Nephron (organoid): ENCODE data around the gene SHROOM2.
"Not testable (repeated sequence)": the region's sequence is repeated elsewhere in the genome, so short reads cannot be mapped to it uniquely, and the experiment has no call there.

Source experiments
- H3K27ac Mint-ChIP-seq, 3 experiments: 2 replicates each; pipeline ENCODE4 v1.8.0; 2020; ENCODE audit warnings: mixed read lengths in 3 of 3, mild to moderate bottlenecking in 2 of 3, moderate library complexity in 1 of 3
- H3K27me3 Mint-ChIP-seq: 2 replicates; pipeline ENCODE4 v1.8.0; 2021; ENCODE audit warnings: low read depth, mild to moderate bottlenecking, moderate library complexity, mixed read lengths
- H3K36me3 Mint-ChIP-seq: 2 replicates; pipeline ENCODE4 v1.8.0; 2020; ENCODE audit warnings: low read depth, mixed read lengths
- H3K4me1 Mint-ChIP-seq: 2 replicates; pipeline ENCODE4 v1.8.0; 2020; ENCODE audit warnings: mixed read lengths
- H3K4me3 Mint-ChIP-seq, 3 experiments: 2 replicates each; pipeline ENCODE4 v1.8.0; 2020; ENCODE audit warnings: mild to moderate bottlenecking in 3 of 3, mixed read lengths in 3 of 3, moderate library complexity in 2 of 3
- H3K9me3 Mint-ChIP-seq: 2 replicates; pipeline ENCODE4 v1.8.0; 2020; ENCODE audit warnings: mixed read lengths
- TF ChIP-seq, protein P1 (sequence below), 3 experiments: fragments of 200-600 bp; sonication (generic); IDR thresholded peaks; one replicate each; pipeline ENCODE4 v1.5.0; 2021; ENCODE audit warnings: antibody characterized with exemption in 3 of 3; ENCODE audit not compliant: unreplicated experiment in 3 of 3

Gene SHROOM2

DNA sequence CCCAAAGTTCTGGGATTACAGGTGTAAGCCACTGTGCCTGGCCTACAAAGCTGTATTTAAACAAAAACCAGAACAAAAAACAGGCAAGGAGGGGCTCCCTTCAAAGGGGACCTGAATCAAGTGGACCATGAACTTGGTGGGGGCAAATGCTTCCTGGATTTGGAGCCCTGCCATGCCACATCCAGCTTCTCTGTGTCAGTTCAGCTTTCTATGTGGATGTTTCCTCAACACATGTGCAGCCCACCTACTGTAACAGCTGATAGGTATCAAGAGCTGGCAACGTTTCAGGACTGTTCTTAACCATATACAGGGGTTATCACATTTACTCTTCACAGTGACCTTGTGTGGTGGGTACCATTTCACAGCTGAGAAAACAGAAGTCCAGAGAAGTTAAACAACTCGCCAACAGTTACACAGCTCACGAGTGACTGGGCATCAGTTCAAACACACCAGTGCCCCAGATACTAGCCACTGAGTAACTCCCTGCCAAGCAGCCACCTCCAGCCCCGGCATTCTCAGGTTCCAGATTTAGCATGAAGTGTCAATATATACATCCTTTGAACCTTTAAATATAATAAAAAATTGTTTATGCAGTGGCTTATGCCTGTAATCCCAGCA, 28.1 kb upstream of the SHROOM2 start:
- TF ChIP-seq, protein P1, sequence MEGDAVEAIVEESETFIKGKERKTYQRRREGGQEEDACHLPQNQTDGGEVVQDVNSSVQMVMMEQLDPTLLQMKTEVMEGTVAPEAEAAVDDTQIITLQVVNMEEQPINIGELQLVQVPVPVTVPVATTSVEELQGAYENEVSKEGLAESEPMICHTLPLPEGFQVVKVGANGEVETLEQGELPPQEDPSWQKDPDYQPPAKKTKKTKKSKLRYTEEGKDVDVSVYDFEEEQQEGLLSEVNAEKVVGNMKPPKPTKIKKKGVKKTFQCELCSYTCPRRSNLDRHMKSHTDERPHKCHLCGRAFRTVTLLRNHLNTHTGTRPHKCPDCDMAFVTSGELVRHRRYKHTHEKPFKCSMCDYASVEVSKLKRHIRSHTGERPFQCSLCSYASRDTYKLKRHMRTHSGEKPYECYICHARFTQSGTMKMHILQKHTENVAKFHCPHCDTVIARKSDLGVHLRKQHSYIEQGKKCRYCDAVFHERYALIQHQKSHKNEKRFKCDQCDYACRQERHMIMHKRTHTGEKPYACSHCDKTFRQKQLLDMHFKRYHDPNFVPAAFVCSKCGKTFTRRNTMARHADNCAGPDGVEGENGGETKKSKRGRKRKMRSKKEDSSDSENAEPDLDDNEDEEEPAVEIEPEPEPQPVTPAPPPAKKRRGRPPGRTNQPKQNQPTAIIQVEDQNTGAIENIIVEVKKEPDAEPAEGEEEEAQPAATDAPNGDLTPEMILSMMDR (IDR thresholded peaks at IDR 0.05; ENCODE audit: unreplicated experiment in 3 of 3): no peak
- H3K27me3 Mint-ChIP-seq: no peaks in the 10 kb centered on the region
- no peaks in the 10 kb centered on the region for H3K36me3 Mint-ChIP-seq
- peaks cover 15% of the 10 kb centered on the region for H3K9me3 Mint-ChIP-seq
- no peaks in the 10 kb centered on the region for H3K4me1 Mint-ChIP-seq
- H3K4me3 Mint-ChIP-seq: no peak overlapping the region
- H3K27ac Mint-ChIP-seq: no peak overlapping the region

DNA sequence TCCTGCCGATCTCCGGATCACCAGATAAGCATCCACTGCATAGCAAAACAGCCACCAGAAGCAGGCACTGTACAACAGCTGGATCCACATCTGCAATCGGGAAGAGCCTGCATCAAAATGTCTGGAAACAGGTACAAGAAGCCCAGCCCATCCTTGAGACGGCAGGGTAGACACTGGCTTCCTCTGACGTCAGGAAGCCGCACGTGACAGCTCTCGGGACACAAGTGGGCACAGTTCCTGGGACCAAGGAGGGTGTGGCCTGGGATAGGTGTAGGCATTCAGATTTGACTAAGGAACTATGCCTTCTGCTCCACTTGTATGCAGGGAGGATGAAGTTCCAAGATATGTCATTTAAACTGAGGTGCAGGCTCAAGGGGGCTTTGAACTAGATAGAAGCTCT, 26.9 kb upstream of the SHROOM2 start:
- H3K36me3 Mint-ChIP-seq: no peaks in the 10 kb centered on the region
- H3K4me3 Mint-ChIP-seq: no peak overlapping the region
- H3K27ac Mint-ChIP-seq: no peak overlapping the region
- peaks cover 18% of the 10 kb centered on the region for H3K9me3 Mint-ChIP-seq
- no peaks in the 10 kb centered on the region for H3K4me1 Mint-ChIP-seq
- H3K27me3 Mint-ChIP-seq: no peaks in the 10 kb centered on the region
- TF ChIP-seq, protein P1 (IDR thresholded peaks at IDR 0.05; ENCODE audit: unreplicated experiment in 3 of 3): no peak

DNA sequence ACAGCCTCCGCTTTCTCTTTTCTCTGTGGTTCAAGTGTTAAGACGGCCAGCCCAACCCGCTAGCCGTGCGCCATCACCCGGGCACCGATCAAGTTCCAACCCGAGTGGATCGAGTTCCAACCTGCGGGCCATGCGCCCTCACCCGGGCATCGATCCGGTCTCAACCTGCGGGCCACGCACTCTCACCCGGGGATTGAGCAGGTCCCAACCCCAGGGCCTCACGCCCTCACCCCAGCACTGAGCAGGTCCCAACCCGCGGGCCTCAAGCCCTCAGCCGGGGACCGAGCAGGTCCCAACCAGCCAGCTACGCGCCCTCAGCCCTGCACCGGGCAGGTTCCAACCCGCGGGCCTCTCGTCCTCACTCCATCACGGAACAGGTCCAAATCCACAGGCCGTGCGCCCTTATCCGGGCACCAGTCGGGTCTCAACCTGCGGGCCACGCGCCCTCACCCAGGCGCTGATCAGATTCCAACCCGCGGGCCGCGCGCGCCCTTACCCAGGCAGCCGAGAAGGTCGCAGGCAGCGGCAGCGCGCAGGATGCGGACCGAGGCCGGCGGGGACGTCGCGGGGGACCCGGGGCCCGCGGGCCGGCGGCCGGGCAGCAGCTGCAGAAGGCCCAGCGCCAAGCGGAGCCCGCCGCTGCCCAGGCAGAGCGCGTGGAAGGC, 21.0 kb upstream of the SHROOM2 start:
- Mint-ChIP-seq H3K36me3 (no peaks in the 10 kb centered on the region), H3K4me3 (peak overlapping the region; percentile 28 to 48 (median 29)), H3K27ac (no peak overlapping the region), H3K4me1 (peaks cover 4% of the 10 kb centered on the region), H3K9me3 (peaks cover 14% of the 10 kb centered on the region), H3K27me3 (peaks cover 4% of the 10 kb centered on the region)
- TF ChIP-seq, protein P1 (IDR thresholded peaks at IDR 0.05; ENCODE audit: unreplicated experiment in 3 of 3): no peak

DNA sequence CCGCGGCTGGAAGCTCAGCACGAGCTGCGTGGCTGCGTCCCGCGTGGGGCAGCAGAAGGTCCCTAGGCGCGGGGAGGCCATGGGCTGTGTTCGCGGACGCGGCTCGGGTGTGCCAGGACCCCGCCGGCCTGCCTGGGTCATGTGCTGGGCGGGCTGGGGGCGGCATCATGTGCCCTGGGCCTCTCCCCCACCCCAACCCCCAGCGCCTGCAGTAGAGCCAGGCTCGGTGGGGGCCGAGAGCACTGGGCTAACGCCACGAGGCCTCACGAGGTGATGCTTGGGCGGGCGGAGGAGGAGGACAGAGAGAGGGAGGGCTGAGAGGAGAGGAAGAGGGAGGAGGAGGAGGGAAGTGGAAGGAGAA, 20.5 kb upstream of the SHROOM2 start, which contains the start of gene GPR143:
Gene GPR143 (minus strand): TSS at position 111 of the 361 bp plus-strand sequence. CDS start 30 bp downstream, at position 81.
- Mint-ChIP-seq H3K9me3 (peaks cover 14% of the 10 kb centered on the region), H3K27me3 (peaks cover 4% of the 10 kb centered on the region), H3K4me1 (peaks cover 4% of the 10 kb centered on the region), H3K27ac (no peak within 1 kb of the TSS), H3K36me3 (no peaks in the 10 kb centered on the region), H3K4me3 (peak within 1 kb of the TSS; percentile 28 to 57 (median 48))
- TF ChIP-seq, protein P1 (IDR thresholded peaks at IDR 0.05; ENCODE audit: unreplicated experiment in 3 of 3): no peak

DNA sequence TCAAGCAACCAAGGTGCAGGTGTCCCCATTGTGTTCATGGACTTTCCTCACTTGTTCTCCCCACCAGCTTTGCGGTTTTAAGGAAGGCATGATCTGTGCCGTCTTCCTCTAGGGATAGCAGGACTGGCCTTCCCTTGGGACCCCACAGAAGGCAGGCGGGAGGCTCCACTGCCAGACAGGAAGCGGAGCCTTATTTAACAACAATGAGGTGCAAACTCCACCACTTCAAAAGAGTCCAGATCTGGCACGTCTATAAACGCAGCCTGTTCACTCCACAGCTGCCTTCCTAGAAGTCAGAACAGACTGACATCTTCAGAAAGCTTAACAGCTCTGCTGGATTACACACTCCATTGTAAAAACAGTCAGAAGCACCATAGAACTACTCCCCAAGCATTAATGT, 18.9 kb upstream of the SHROOM2 start:
- H3K9me3 Mint-ChIP-seq: peaks cover 12% of the 10 kb centered on the region
- no peaks in the 10 kb centered on the region for H3K36me3 Mint-ChIP-seq
- H3K27me3 Mint-ChIP-seq: peaks cover 4% of the 10 kb centered on the region
- TF ChIP-seq, protein P1 (IDR thresholded peaks at IDR 0.05; ENCODE audit: unreplicated experiment in 3 of 3): no peak
- H3K27ac Mint-ChIP-seq: no peak overlapping the region
- peak overlapping the region in 1 of 3 experiments; percentile 28 for H3K4me3 Mint-ChIP-seq
- peaks cover 4% of the 10 kb centered on the region for H3K4me1 Mint-ChIP-seq

DNA sequence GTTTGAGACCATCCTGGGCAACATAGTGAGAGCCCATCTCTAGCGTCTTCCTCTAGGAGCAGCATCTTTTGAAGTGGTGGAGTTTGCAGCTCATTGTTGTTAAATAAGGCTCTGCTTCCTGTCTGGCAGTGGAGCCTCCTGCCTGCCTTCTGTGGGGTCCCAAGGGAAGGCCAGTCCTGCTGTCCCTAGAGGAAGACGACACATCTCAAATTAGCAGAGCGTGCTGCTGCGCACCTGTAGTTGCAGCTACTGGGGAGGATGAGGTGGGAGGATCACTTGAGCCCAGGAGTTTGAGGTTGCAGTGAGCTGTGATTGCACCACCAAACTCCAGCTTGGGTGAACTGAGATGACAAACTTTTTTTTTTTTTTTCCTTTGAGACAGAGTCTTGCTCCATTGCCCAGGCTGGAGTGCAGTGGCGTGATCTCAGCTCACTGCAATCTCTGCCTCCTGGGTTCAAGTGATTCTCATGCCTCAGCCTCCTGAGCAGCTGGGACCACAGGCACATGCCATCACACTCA, 17.8 kb upstream of the SHROOM2 start:
- H3K27ac Mint-ChIP-seq, H3K4me1 Mint-ChIP-seq, H3K4me3 Mint-ChIP-seq, H3K9me3 Mint-ChIP-seq, H3K27me3 Mint-ChIP-seq, H3K36me3 Mint-ChIP-seq: not testable (repeated sequence)
